Fibroblast of the conjunctiva (primary cell): ENCODE measurements around the gene PRLR.
A peak's percentile ranks its signal among the peaks of the same experiment; 100 is the strongest.
"Not testable (repeated sequence)": the region's sequence is repeated elsewhere in the genome, so short reads cannot be mapped to it uniquely, and the experiment has no call there.

ENCODE experiments used
- DNase-seq: peaks from one replicate; pipeline ENCODE4 v3.0.0-alpha.2; 2010; ENCODE audit warnings: low read depth

Gene PRLR

DNA sequence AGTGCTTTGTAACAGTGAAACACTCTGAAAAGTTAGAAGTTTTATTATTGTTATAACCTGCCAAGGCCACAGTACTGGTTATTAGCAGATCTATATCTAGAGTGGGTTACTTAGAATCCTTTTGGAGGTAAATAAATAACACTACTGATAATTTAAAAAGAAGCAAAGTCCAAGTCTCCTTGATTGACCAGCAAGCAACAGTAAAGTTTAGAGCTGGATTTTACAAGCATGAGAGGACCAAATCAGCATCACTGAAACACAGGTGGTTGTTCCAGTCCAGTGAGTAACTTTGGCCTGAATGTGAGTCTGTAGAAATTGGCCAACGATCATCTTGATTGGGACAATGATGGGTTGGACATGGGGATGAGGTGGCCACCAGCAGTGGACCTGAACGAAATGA is 105.4 kb downstream of the PRLR start:
- DNase-seq: no peak

DNA sequence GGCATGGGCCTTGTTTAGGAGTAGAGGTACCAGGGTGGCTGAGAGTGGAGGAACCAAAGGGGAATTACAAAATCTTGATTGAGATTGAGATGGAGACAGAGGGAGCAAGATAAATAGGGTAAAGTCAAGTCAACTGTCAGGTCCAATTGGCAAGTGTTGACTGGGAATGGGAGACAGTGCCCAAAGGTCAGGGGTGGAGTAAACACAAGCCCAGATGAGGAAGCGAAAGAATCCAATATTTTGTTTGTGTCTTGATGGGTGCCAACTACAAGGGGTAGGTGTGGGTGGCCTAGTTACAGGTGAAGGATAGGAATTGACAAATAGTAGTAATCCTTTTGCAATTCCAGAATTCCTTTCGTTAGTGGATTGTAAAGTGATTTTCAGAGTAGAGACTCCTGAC is 107.5 kb downstream of the PRLR start:
- no peak for DNase-seq

DNA sequence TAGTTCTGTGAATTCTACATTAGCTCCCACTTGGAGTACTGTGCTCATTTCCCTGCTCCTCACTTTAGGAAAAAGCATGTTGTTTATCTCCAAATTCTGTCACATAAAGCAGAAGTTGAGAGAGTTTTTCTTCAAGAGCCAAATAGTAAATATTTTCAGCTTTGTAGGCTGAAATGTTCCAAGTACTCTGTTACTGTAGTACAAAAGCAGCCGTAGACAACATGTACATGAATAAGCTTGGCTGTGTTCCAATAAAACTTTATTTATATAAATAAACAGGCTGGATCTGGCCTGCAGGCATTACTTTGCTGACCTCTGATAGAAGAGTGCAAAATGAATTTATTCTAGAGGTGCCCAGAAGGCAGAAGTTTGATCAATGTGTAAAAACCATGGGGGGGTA is 109.6 kb downstream of the PRLR start:
- no peak for DNase-seq

DNA sequence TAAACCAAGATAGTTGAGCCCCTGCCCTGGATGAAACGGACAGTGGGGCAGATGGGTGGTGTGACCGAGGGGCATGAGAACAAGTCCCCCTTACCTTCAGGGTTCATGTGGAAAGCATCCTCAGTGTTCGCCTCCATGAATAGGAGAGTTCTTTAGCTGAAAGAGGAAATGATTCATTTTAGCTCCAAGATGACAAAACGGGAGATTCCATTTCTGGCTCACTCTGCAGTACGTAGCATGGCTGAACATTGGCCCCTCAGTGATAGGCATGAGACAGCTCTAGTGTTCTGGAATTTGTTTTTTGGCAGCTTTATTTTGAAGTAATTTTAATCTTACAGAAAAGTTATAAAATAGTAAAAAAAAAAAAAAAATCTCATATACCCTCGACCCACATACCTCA is 112.3 kb downstream of the PRLR start:
- no peak for DNase-seq

DNA sequence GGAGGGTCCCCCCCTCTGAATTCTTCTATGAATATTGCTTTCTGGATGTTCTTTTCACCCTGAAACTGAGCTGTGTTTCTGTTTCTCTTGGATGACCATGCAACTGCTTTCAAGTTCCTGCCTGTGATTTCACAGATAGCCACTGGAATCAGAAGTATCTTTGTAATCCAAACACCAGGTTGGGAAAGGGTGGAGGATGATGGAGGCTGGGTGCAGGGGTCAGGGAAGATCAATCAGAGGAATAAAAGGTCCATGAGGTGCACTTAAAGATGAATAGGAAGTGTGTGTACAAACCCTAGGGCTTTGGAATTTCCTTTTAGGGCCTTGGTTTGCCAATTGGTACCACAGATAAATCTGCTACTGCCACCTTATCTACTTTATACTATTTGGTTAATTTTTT is 114.4 kb downstream of the PRLR start:
- no peak for DNase-seq

- no peak for DNase-seq
Observed at GRCh38 chr5:35114698-35115097, 115.6 kb downstream of the PRLR start.

- no peak for DNase-seq
Observed at GRCh38 chr5:35112300-35112699, 118.0 kb downstream of the PRLR start.

DNA sequence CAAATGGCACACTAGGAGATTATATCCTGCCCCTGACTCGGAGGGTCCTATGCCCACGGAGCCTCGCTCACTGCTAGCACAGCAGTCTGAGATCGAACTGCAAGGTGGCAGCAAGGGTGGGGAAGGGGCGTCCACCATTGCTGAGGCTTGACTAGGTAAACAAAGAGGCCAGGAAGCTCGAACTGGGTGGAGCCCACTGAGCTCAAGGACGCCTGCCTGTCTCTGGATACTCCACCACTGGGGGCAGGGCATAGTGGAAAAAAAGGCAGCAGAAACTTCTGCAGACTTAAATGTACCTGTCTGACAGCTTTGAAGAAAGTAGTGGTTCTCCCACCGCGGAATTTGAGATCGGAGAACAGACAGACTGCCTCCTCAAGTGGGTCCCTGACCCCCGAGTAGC is 125.7 kb downstream of the PRLR start:
- not testable (repeated sequence) for DNase-seq

DNA sequence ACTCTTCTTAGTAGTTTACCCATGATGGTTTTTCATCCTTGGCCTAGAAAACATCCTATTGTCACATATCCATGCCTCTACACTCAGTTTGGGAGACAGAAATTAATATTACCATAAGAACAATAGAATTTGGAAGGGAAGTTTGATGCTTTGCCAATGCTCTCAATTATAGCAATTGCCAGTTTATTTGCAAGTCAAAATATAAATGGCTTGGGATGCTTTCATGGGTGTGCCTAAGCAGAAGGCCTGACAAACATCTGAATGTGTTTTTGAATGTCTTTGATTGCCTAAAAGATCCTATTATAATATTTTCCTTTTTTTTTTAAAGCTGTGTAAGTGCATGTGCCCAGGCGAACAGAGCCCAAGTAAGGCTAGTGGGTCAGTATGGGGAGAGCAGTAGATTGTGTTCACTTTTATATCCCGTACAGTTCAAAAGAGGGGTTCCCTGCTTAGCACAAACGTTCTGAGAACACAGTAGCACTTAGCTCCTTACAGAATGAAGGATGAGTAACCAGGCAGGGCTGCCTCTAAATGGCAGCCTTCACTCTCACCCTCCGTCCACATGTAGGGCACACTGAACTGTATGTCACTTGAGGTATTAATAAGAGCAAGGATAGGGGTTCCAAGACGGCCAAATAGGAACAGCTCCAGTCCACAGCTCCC is 126.5 kb downstream of the PRLR start:
- DNase-seq: no peak

- not testable (repeated sequence) for DNase-seq
Observed at GRCh38 chr5:35101720-35102119, 128.6 kb downstream of the PRLR start.

- DNase-seq: no peak
Observed at GRCh38 chr5:35101016-35101415, 129.3 kb downstream of the PRLR start.

GRCh38 chr5:35098214-35098613 is 132.1 kb downstream of the PRLR start:
- no peak for DNase-seq

DNA sequence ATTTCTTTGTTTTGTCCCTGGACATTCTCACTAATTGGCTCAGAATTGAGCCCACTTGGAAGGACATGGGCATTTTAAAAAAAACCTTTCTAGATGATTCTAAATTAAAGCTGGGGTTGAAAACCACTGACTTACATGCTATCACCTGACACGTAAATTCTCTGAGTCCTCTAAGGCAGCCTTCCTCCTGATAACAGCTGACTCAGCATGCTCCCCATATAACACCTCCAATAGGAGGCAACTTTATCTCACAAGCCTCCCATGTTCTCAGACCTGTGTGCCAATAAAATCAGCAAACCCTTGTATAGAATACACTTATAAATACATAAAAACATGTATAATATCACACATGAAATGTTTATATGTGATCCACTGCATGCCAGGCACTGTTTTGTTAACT is 133.4 kb downstream of the PRLR start:
- no peak for DNase-seq

GRCh38 chr5:35096216-35096615 is 134.1 kb downstream of the PRLR start:
- peak; percentile 12 for DNase-seq

- DNase-seq: no peak
Observed at GRCh38 chr5:35095366-35095765, 134.9 kb downstream of the PRLR start.

DNA sequence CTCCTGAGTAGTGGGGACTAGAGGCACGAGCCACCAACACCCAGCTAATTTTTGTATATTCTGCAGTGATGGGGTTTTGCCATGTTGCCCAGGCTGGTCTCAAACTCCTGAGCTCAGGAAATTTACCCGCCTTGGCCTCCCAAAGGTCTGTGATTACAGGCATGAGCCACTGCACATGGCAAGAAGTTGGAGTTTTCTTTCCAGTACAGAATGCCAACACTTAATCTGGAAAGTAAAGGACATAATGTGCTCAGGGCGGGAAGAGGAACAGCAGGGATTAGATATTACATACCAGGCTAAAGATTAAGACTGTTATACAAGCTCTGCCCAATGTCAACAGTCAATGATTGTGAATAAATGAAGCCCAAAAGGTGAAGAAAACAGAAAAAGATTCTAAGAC is 135.3 kb downstream of the PRLR start:
- DNase-seq: no peak

DNA sequence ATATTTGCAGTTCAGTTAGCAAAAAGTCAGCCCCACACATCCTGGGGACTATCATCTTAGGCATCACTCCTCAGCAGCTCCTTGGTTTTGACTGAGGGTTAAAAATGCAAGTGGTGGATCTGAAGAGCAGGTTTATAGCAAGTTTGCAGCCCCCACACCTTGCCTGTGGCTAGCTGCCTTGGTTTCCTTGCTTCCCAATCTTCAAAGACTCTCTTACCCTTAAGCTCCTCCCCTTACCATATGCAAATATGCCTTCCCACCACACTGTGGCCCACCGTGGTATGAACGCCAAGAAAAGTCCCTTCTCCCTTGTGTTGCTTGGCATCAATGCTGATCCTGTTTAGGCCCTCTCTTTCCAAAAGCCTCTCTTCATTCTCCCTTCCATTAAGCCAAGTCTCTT is 137.6 kb downstream of the PRLR start:
- DNase-seq: no peak

DNA sequence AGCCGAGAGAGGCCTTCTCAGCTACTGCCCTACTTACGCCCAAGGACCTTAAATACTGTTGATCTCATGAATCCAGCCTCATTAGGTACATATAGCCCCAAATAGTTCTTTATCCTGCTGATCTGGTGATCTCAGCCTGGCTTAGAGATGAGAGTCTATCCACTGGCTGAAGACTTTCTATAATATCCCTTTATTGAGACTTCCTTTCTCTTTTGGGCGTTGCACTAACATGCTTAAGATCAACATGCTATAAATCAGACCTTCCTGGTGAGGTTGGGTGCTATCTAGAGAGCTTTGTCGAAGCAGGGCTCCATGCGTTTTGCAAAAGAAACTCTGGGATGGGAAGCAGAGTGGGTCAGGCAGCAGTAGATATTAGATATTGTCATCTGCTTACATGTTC is 138.6 kb downstream of the PRLR start:
- DNase-seq: no peak

- DNase-seq: peak; percentile 49
Observed at GRCh38 chr5:35089334-35090314, 140.7 kb downstream of the PRLR start.

- DNase-seq: no peak
Observed at GRCh38 chr5:35087991-35088390, 142.3 kb downstream of the PRLR start.

GRCh38 chr5:35083150-35083549 is 147.1 kb downstream of the PRLR start:
- DNase-seq: no peak

DNA sequence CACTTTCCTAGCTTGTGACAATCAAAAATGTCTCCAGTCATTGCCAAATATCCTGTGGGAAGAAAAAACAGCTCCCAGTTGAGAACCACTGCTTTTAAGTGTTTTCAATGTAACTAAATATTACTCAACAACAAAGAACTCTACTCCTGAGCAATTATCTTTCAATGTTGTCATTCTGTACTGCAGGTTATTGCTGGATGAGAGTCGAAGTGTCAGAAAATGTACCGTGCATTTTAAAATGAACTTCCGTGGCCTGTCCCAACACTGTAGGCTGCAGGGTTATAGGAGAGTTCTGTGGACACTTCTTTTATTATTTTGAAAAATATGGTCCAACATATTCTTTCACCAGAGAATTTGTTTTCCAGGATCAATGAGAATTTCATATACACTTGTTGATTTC is 147.8 kb downstream of the PRLR start:
- DNase-seq: no peak

DNA sequence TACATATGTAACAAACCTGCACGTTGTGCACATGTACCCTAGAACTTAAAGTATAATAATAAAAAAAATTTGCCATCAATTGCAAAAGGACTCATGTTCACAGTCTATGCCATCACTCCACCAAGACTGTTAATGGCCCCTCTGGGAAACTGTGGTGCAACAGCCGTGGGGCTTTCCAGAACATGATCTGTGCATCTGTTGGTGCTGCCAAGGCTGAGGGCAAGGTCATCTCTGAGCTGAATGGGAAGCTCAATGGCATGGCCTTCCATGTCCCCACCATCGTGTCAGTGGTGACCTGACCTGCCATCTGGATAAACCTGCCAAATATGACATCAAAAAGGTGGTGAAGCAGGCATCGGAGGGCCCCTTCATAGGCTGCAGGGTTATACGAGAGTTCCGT is 149.2 kb downstream of the PRLR start:
- no peak for DNase-seq
